ENCODE results near the gene MRPS26.
"Not testable (repeated sequence)": the region's sequence is repeated elsewhere in the genome, so short reads cannot be mapped to it uniquely, and the experiment has no call there.

Gene MRPS26

GRCh38 chr20:3043322-3043721 lies 2.5 kb upstream of the MRPS26 start, which contains the start of gene GNRH2:
Gene GNRH2 (plus strand): TSS chr20:3043622. CDS start chr20:3044415, 793 bp downstream.
- DNase-seq, result no peak

- no peak for DNase-seq
These were observed 1.4 kb upstream of the MRPS26 start for GRCh38 chr20:3044336-3044965.

- no peak for DNase-seq
These were observed 623 bp upstream of the MRPS26 start for GRCh38 chr20:3045042-3045815.

DNA sequence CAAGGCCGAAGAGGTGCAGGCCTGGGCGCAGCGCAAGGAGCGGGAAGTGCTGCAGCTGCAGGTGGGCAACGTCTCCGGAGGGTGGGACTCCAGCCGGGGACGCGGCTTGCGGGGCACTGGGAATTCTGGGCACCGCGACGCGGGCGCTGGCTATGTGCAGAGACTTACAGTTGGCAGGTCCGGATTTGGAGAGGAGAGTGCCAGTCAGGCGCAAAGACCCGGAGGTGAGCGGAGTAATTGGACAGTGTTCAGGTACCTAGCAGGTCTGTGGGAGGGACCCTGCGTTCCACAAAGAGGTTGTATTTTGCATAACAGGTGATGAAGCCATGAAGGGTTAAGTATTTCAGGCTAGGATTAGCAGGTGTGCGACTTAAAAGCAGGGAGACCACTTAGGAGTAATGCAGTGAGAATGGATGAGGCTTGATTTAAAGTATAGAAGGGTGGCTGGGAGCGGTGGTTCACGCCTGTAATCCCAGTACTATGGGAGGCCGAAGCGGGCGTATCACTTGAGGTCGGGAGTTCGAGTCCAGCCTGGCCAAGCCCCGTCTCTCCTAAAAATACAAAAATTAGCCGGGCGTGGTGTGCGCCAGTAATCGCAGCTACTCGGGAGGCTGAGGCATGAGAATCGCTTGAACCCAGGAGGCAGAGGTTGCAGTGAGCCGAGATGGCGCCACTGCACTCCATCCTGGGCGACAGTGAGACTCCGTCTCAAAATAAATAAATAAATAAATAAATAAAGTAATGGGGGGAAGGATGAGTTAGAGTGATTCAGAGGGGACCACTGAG lies 1.0 kb downstream of the MRPS26 start:
- peak; percentile 33 for DNase-seq

DNA sequence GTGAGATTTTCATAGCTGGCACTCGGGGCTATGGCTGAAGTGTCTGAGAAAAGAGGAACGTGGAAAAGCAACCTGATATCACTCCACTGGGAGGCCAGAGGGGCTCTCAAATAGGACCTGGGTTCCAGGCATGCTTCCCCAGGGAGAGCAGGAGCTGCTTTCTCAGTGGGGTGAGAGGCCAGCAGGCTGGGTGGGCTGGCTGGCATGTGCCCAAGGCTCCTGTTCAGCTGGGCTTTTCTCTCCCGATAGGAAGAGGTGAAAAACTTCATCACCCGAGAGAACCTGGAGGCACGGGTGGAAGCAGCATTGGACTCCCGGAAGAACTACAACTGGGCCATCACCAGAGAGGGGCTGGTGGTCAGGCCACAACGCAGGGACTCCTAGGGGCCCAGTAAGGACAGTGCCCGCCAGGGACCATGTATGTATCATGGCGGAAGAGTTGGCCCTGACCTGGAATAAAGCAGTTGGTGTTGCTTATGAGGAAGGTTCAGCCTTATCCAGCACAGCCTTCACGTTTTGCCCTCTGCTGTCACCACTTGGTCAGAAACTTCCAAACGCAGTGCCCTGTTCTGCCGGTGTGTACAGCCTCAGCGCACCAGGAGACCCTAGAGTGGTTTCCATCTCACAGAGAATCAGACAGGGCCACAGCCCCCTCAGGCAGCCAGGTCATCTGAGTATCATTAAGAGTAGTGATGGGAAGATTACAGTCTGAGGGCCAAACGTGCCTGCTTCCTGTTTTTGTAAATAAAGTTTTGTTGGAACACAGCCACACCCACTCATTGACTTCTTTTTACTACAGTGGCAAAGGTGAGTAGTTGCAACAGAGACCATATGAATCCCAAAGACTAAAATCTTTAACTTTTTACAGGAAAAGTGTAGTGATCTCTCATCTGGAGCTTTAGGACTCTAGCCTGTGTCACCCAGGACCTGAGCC lies 1.9 kb downstream of the MRPS26 start:
- DNase-seq, result no peak

DNA sequence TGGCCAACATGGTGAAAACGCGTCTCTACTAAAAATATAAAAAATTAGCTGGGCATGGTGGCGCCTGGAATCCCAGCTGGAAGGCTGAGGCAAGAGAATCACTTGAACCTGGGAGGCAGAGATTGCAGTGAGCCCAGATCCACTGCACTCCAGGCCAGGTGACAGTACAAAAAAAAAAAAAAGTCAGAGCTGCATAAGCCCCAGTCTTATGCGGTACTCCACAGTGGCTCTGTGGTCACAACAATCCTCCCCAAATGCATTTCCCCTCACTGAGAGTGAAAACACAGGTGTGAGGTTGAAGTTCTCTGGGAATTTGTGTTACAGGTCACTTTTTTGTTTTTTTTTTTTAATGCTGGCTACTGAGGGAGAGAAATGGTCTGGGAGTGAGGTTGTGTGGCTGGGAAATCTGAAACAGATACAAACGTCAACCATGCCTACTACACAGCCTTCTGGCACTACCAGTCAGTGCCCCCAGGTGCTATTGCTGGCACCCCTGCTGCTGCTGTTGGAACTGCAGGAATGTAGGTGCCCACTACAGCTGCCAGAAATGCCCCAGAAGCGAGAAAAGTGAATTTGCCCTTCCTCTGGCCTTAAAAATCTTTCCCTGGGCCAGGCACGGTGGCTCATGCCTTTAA lies 5.7 kb downstream of the MRPS26 start:
- no peak for DNase-seq

- no peak for DNase-seq
These were observed 13.6 kb downstream of the MRPS26 start for GRCh38 chr20:3059489-3059888.

- not testable (repeated sequence) for DNase-seq
These were observed 18.3 kb downstream of the MRPS26 start for GRCh38 chr20:3064119-3064518.

DNA sequence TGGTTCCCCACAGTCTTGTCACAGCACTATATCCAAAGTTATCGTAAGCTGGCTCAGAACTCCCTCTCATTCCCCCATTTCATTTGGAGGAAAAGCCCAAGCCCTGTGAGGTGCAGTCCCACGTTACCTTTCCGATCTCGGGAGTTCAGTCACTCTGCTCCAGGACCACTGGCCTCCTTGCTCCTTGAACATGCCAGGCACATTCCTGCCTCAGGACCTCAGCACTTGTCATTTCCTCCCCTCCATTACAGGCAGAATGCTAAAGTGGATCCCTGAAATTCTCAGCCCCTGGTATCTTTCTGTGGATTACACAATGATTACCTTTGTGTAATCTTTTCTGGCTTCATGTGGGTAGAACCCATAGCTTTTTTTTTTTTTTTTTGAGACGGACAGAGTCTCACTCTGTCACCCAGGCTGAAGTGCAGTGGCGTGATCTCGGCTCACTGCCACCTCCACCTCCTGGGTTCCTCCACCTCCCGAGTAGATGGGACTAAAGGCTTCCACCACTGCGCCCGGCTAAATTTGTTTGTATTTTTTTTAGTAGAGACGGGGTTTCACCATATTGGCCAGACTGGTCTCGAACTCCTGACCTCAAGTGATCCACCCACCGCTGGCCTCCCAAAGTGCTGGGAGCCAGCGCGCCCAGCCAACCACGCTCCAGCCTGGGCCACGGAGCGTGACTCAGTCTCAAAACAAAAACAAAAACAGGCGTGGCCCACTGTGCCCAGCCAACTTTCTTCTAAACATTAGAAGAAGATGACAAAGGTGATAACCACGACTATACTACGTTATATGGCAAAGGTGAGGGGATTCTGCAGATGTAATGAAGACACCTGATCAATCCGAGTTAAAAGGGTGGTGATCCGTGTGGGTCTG lies 21.5 kb downstream of the MRPS26 start:
- no peak for DNase-seq

DNA sequence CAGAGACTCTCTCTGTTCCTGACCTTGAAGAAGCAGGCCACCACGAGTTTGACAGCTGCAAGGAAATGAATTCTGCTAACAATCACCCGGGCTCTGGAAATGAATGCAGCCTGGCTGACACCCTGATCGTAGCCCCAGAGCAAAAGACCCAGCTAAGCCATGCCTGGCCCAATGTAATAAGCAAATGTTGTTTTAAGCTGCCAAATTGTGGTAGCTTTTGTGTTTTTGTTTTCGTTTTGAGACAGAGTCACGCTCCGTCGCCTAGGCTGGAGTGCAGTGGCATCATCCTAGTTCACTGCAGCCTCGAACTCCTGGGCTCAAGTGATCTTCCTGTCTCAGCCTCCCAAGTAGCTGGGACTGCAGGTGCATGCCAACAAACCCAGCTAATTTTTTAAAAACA lies 22.2 kb downstream of the MRPS26 start:
- DNase-seq, result no peak

GRCh38 chr20:3068986-3069900 lies 23.4 kb downstream of the MRPS26 start:
- no peak for DNase-seq

- DNase-seq, result no peak
These were observed 24.9 kb downstream of the MRPS26 start for GRCh38 chr20:3070725-3071124.

DNA sequence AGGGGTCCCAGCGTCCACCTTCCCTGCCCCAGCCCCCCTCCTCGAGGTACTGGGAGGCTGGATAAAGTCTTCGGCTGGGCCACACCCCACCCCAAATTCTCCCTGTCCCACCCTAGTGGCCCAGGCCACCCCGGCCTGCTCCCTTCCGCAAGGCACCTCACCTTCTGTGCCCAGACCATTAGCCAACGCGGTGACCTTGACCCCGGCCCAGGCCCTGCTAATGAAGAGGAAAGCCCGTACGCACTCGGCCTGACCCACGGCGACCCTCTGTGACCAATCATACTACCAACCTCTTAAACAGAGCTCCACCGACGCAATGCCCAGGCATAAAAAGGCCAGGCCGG lies 25.4 kb downstream of the MRPS26 start:
- DNase-seq, result no peak

DNA sequence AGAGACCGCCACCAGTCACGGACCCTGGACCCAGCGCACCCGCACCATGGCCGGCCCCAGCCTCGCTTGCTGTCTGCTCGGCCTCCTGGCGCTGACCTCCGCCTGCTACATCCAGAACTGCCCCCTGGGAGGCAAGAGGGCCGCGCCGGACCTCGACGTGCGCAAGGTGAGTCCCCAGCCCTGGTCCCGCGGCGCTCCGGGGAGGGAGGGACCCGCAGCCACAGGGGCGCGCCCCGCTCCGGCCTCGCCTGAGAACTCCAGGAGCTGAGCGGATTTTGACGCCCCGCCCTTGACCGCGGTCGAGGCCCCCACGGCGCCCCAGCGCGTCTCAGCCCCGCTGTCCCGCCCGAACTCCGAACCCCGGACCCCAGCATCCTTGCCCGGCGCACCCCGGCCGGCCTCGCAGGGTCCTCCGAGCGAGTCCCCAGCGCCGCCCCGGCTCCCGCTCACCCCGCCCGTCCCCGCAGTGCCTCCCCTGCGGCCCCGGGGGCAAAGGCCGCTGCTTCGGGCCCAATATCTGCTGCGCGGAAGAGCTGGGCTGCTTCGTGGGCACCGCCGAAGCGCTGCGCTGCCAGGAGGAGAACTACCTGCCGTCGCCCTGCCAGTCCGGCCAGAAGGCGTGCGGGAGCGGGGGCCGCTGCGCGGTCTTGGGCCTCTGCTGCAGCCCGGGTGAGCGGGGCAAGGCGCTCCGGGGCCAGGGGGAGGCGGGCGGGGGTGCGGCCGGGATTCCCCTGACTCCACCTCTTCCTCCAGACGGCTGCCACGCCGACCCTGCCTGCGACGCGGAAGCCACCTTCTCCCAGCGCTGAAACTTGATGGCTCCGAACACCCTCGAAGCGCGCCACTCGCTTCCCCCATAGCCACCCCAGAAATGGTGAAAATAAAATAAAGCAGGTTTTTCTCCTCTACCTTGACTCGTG lies 26.0 kb downstream of the MRPS26 start, which contains the start of gene OXT:
OXT (plus strand) TSS at position 11 of the 920 bp plus-strand sequence; CDS start at position 47, 36 bp downstream.
- peak; percentile 63 for DNase-seq

GRCh38 chr20:3072530-3073250 lies 26.8 kb downstream of the MRPS26 start:
- no peak for DNase-seq

GRCh38 chr20:3073251-3073643 lies 27.4 kb downstream of the MRPS26 start:
- DNase-seq, result not testable (repeated sequence)

- no peak for DNase-seq
These were observed 29.0 kb downstream of the MRPS26 start for GRCh38 chr20:3074812-3075211.

- not testable (repeated sequence) for DNase-seq
These were observed 29.5 kb downstream of the MRPS26 start for GRCh38 chr20:3075315-3075714.

Data from right hindlimb (tissue), 1 donor.